H1 (cell line): ENCODE measurements around the gene MOGAT3. TPM values are rescaled to one million over a fixed set of nuclear protein-coding genes. Genes with fewer than 3 reads are reported as not detected.
A peak's percentile ranks its signal among the peaks of the same experiment; 100 is the strongest.

Experiments used
- CTCF ChIA-PET: fragments of 300-600 bp; sonication (Branson Sonifier 250); formaldehyde crosslinking; loops from one replicate; lab custom pipeline; 2021; ENCODE audit not compliant: partially characterized antibody; lab: Charles Lee
- POLR2A ChIA-PET: fragments of 300-600 bp; sonication (Branson Sonifier 250); formaldehyde crosslinking; loops from one replicate; lab custom pipeline; 2021; ENCODE audit warnings: inconsistent platforms; ENCODE audit not compliant: partially characterized antibody; lab: Charles Lee
- DNase-seq, 2 experiments: peaks; one replicate each; pipeline versions ENCODE4 v3.0.0 to v3.0.0-alpha.2; 2010 to 2022; ENCODE audit warnings: low spot score in 2 of 2, low read depth in 1 of 2, mixed read lengths in 1 of 2
- FAIRE-seq: peaks from 2 replicates; lab custom pipeline; 2011; peaks lifted over from hg19 to GRCh38; lab: Jason Lieb, UNC
- H2AFZ ChIP-seq: 2 replicates; pipeline ENCODE4 v1.8.1; 2012; ENCODE audit warnings: low read length, inconsistent platforms
- H2AK5ac ChIP-seq: 2 replicates; pipeline ENCODE4 v1.6.1; 2013; ENCODE audit warnings: low read depth, low read length
- H2BK120ac ChIP-seq: replicated peaks from 2 replicates; pipeline ENCODE3; 2013; ENCODE audit warnings: low read depth, low read length, inconsistent platforms
- H2BK12ac ChIP-seq: 2 replicates; pipeline ENCODE4 v1.6.1; 2013; ENCODE audit warnings: low read depth, low read length
- H2BK15ac ChIP-seq: 2 replicates; pipeline ENCODE4 v1.6.1; 2013; ENCODE audit warnings: low read length
- H2BK20ac ChIP-seq: 2 replicates; pipeline ENCODE4 v1.6.1; 2013; ENCODE audit warnings: low read length
- H2BK5ac ChIP-seq: 2 replicates; pipeline ENCODE4 v1.6.1; 2013; ENCODE audit warnings: low read depth, low read length
- H3K14ac ChIP-seq: 2 replicates; pipeline ENCODE4 v1.6.1; 2013; ENCODE audit warnings: inconsistent platforms; ENCODE audit not compliant: insufficient read length
- H3K18ac ChIP-seq: 2 replicates; pipeline ENCODE4 v1.6.1; 2013; ENCODE audit warnings: low read length; ENCODE audit errors: extremely low read depth
- H3K23ac ChIP-seq: 2 replicates; pipeline ENCODE4 v1.6.1; 2013; ENCODE audit warnings: inconsistent platforms; ENCODE audit not compliant: insufficient read length
- H3K23me2 ChIP-seq: 2 replicates; pipeline ENCODE4 v1.6.1; 2013; ENCODE audit warnings: low read depth, low read length
- H3K27ac ChIP-seq: 2 replicates; pipeline ENCODE4 v1.6.1; 2011; ENCODE audit warnings: low read depth, low read length, inconsistent platforms
- H3K27me3 ChIP-seq, 4 experiments: replicated peaks in 1 of 4; 1 replicate in 1 of 4; 2 replicates in 3 of 4; pipeline versions ENCODE4 v1.6.1 to v1.8.1; 2011 to 2013; ENCODE audit warnings: low read length in 3 of 4, mild to moderate bottlenecking in 3 of 4, inconsistent platforms in 2 of 4, mixed read lengths in 2 of 4, moderate library complexity in 1 of 4; ENCODE audit not compliant: control insufficient read depth in 3 of 4, insufficient read depth in 3 of 4; ENCODE audit errors: extremely low read depth in 1 of 4
- H3K36me3 ChIP-seq, 4 experiments: 2 replicates each; pipeline versions ENCODE4 v1.6.1 to v1.8.1; 2011 to 2013; ENCODE audit warnings: mild to moderate bottlenecking in 4 of 4, low read length in 3 of 4, moderate library complexity in 2 of 4, control low read depth in 1 of 4, inconsistent platforms in 1 of 4; ENCODE audit not compliant: insufficient read depth in 4 of 4, control insufficient read depth in 2 of 4
- H3K4ac ChIP-seq: replicated peaks from 2 replicates; pipeline ENCODE3; 2013; ENCODE audit warnings: low read length, low read depth, mixed read lengths, inconsistent platforms; ENCODE audit not compliant: insufficient read length
- H3K4me1 ChIP-seq, 4 experiments: replicated peaks in 1 of 4; 1 replicate in 1 of 4; 2 replicates in 3 of 4; pipeline versions ENCODE4 v1.6.1 to v1.8.1; 2011 to 2013; ENCODE audit warnings: low read length in 3 of 4, inconsistent platforms in 2 of 4, mixed read lengths in 1 of 4; ENCODE audit not compliant: insufficient read depth in 4 of 4, control insufficient read depth in 3 of 4
- H3K4me2 ChIP-seq, 2 experiments: 2 replicates each; pipeline versions ENCODE4 v1.6.1 to v1.8.1; 2011 to 2013; ENCODE audit warnings: low read depth in 2 of 2, low read length in 2 of 2, control low read depth in 1 of 2, inconsistent platforms in 1 of 2, mild to moderate bottlenecking in 1 of 2; ENCODE audit not compliant: insufficient read depth in 1 of 2
- H3K4me3 ChIP-seq, 4 experiments: fragments of 200-600, 300-600 bp in 1 of 4; sonication (generic), shearing (Covaris generic), sonication (Bioruptor Twin) in 1 of 4; 2 replicates each; pipeline versions ENCODE4 v1.5.1 to v1.8.1; 2011 to 2016; ENCODE audit warnings: low read length in 4 of 4, low read depth in 3 of 4, control low read depth in 2 of 4, inconsistent platforms in 2 of 4, mild to moderate bottlenecking in 2 of 4, mixed read lengths in 1 of 4, moderate library complexity in 1 of 4; ENCODE audit not compliant: insufficient read depth in 2 of 4; ENCODE audit errors: extremely low read depth in 1 of 4
- H3K56ac ChIP-seq: replicated peaks from 2 replicates; pipeline ENCODE3; 2013; ENCODE audit warnings: low read depth, mild to moderate bottlenecking, mixed read lengths, low read length, inconsistent platforms; ENCODE audit not compliant: insufficient read length
- H3K79me1 ChIP-seq: 2 replicates; pipeline ENCODE4 v1.6.1; 2013; ENCODE audit warnings: low read depth, low read length, control low read depth
- H3K79me2 ChIP-seq, 2 experiments: 2 replicates each; pipeline versions ENCODE4 v1.6.1 to v1.8.1; 2012 to 2013; ENCODE audit warnings: low read length in 2 of 2, mild to moderate bottlenecking in 2 of 2, inconsistent platforms in 1 of 2; ENCODE audit not compliant: insufficient read depth in 2 of 2, control insufficient read depth in 1 of 2
- H3K9ac ChIP-seq, 4 experiments: replicated peaks in 1 of 4; 1 replicate in 1 of 4; 2 replicates in 3 of 4; pipeline versions ENCODE4 v1.6.1 to v1.8.1; 2011 to 2013; ENCODE audit warnings: low read depth in 3 of 4, low read length in 3 of 4, control low read depth in 2 of 4, mild to moderate bottlenecking in 2 of 4, moderate library complexity in 2 of 4, inconsistent platforms in 1 of 4; ENCODE audit errors: extremely low read depth in 1 of 4
- H3K9me3 ChIP-seq, 2 experiments: 2 replicates each; pipeline versions ENCODE4 v1.6.1 to v1.8.1; 2012 to 2013; ENCODE audit warnings: mild to moderate bottlenecking in 2 of 2, moderate library complexity in 2 of 2, control low read depth in 1 of 2, inconsistent platforms in 1 of 2, low read depth in 1 of 2, low read length in 1 of 2, mixed read lengths in 1 of 2; ENCODE audit not compliant: insufficient read depth in 2 of 2
- H4K20me1 ChIP-seq, 2 experiments: replicated peaks in 1 of 2; 2 replicates each; pipeline versions ENCODE3 to v1.8.1; 2011 to 2013; ENCODE audit warnings: inconsistent platforms in 2 of 2, low read length in 2 of 2, mild to moderate bottlenecking in 1 of 2; ENCODE audit not compliant: insufficient read depth in 2 of 2, control insufficient read depth in 1 of 2
- H4K5ac ChIP-seq: 2 replicates; pipeline ENCODE4 v1.6.1; 2013; ENCODE audit warnings: low read length, low read depth, mixed read lengths, inconsistent platforms; ENCODE audit not compliant: insufficient read length
- H4K8ac ChIP-seq: 2 replicates; pipeline ENCODE4 v1.8.0; 2013; ENCODE audit warnings: mild to moderate bottlenecking, moderate library complexity, low read length, inconsistent platforms; ENCODE audit not compliant: insufficient read depth; ENCODE audit errors: extremely low read depth
- H4K91ac ChIP-seq: replicated peaks from 2 replicates; pipeline ENCODE3; 2013; ENCODE audit warnings: low read length, mixed read lengths, inconsistent platforms; ENCODE audit not compliant: insufficient read length
- BCL11A ChIP-seq, 2 experiments: IDR thresholded peaks; one replicate each; pipeline ENCODE4 v1.6.1; 2011; ENCODE audit warnings: low read depth in 2 of 2, low read length in 2 of 2, mild to moderate bottlenecking in 2 of 2
- CBX8 ChIP-seq: fragments of 300-800, 300-1000 bp; sonication (generic); IDR thresholded peaks from 2 replicates; pipeline ENCODE4 v1.7.1; 2016; ENCODE audit warnings: low read depth, low read length, borderline replicate concordance
- CEBPB ChIP-seq: IDR thresholded peaks from 2 replicates; pipeline ENCODE4 v1.6.1; 2012; ENCODE audit warnings: low read depth, low read length
- CREB1 ChIP-seq: IDR thresholded peaks from 2 replicates; pipeline ENCODE4 v1.6.1; 2012; ENCODE audit warnings: inconsistent platforms
- CTBP2 ChIP-seq: IDR thresholded peaks from 2 replicates; pipeline ENCODE4 v1.7.0; 2011; ENCODE audit warnings: borderline replicate concordance, mild to moderate bottlenecking, moderate library complexity, mixed read lengths, low read length; ENCODE audit not compliant: insufficient read depth, insufficient read length
- E2F6 ChIP-seq: IDR thresholded peaks from 2 replicates; pipeline ENCODE4 v1.6.1; 2012; ENCODE audit warnings: inconsistent platforms
- GABPA ChIP-seq: IDR thresholded peaks from 2 replicates; pipeline ENCODE4 v1.6.1; 2011; ENCODE audit warnings: mild to moderate bottlenecking, low read length, moderate library complexity, borderline replicate concordance; ENCODE audit not compliant: insufficient read depth
- TAF1 ChIP-seq: IDR thresholded peaks from 2 replicates; pipeline ENCODE4 v1.6.1; 2011; ENCODE audit warnings: mild to moderate bottlenecking, low read depth, low read length
- TAF7 ChIP-seq: optimal IDR thresholded peaks from 2 replicates; pipeline ENCODE3; 2011; ENCODE audit warnings: low read depth, mild to moderate bottlenecking, inconsistent platforms, low read length, moderate library complexity, borderline replicate concordance
- USF2 ChIP-seq: IDR thresholded peaks from 2 replicates; pipeline ENCODE4 v1.6.1; 2011; ENCODE audit warnings: low read length, improper control_type of control experiment
- WGBS, 2 experiments: shearing (Covaris generic) in 1 of 2; methylation state at CpG; one replicate each; pipeline versions ENCODE4 v1.1.6 to v1.1.7; 2013 to 2015; ENCODE audit warnings: low lambda C conversion rate in 2 of 2, mixed read lengths in 2 of 2, inconsistent platforms in 1 of 2, low coverage in 1 of 2, missing lambda C conversion rate in 1 of 2; ENCODE audit not compliant: insufficient replicate concordance in 2 of 2, insufficient coverage in 1 of 2, insufficient read length in 1 of 2; ENCODE audit errors: extremely low coverage in 1 of 2, missing lambda C conversion rate in 1 of 2; 5-methylcytosine and 5-hydroxymethylcytosine counted together
- polyA plus RNA-seq, 7 experiments: library from polyadenylated mRNA; depleted of rRNA in 3 of 7; stranded (reverse) in 5 of 7; unstranded in 2 of 7; fragments of >200 nt in 5 of 7; fragments of 200-250 nt in 2 of 7; gene quantifications; 1 replicate in 5 of 7; 2 replicates in 1 of 7; 4 replicates in 1 of 7; pipeline versions ENCODE4 v1.2.1 to v1.2.3, GENCODE V29; 2011 to 2013; ENCODE audit warnings: missing spikeins in 2 of 7, mixed read lengths in 2 of 7
- total RNA-seq: library from RNA; stranded (reverse); fragmentation: NEBNext Ultra II Directional; extraction: Animal tissue kit (Norgen Biotek cat#: 25700); gene quantifications from 2 replicates; pipeline ENCODE4 v1.2.1, GENCODE V29; 2021

Gene MOGAT3
- total and polyA plus RNA-seq, 2 of the 8 experiments (the other 6 are each of a cell fraction or from before 2014, with no cell fraction given): 0.21 to 0.82 TPM

- Histone ChIP-seq H3K18ac (no peak overlapping the region), H3K14ac (no peak overlapping the region), H4K5ac (no peak overlapping the region), H2BK15ac (0 out of 2 replicates have a peak overlapping the region, but pooled peaks have one; percentile 75), H3K9me3 (no peaks in the 10 kb centered on the region), H2AFZ (no peak overlapping the region), H3K4me3 (no peak overlapping the region), H2BK120ac (no peak overlapping the region), H4K91ac (no peak overlapping the region), H3K56ac (no peak overlapping the region), H3K4ac (no peak overlapping the region), H4K20me1 (peaks cover 0 to 11% of the 10 kb centered on the region in 2 experiments), H2BK5ac (no peak overlapping the region), H2BK12ac (no peak overlapping the region), H3K4me1 (peaks cover 0 to 24% (median 12%) of the 10 kb centered on the region in 4 experiments; a peak in 6 of 7 replicates), H3K27ac (no peak overlapping the region), H2BK20ac (no peak overlapping the region), H3K4me2 (no peak overlapping the region), H3K79me2 (no peaks in the 10 kb centered on the region), H3K9ac (no peak overlapping the region), H2AK5ac (0 out of 2 replicates have a peak overlapping the region, but pooled peaks have one; percentile 29), H3K27me3 (no peaks in the 10 kb centered on the region), H3K23me2 (peaks cover 6% of the 10 kb centered on the region; the same call in 1 of the 2 replicates), H3K36me3 (no peaks in the 10 kb centered on the region; a peak in 3 of 8 replicates), H3K79me1 (no peaks in the 10 kb centered on the region), H4K8ac (no peak overlapping the region), H3K23ac (no peak overlapping the region)
- ChIA-PET CTCF (interaction anchor here (0.6 to 6.5 kb wide), 25 partner anchors 8 to 272 kb away, joined by 3 to 69 read pairs (median 4); partner anchors contain the start of genes FIS1, PLOD3, TRIM56 and ZNHIT1), POLR2A (interaction anchor here (0.7 to 3.9 kb wide), 7 partner anchors 8 to 72 kb away, joined by 3 to 23 read pairs (median 4); partner anchors contain the start of gene FIS1)
- WGBS, 2 experiments: 80% methylated on average over 5 of the region's 5 CpGs; no CpG with 5 or more reads in 1 of the 2 experiments
- no peak for FAIRE-seq
- peak in 1 of 2 experiments; percentile 50 for DNase-seq
- TF ChIP-seq GABPA: no peak
- no peak for TF ChIP-seq TAF1
- no peak for TF ChIP-seq USF2
- no peak for TF ChIP-seq CBX8
- no peak for TF ChIP-seq E2F6
- TF ChIP-seq CEBPB: no peak
- no peak for TF ChIP-seq CREB1
- no peak for TF ChIP-seq BCL11A (IDR thresholded peaks at IDR 0.05; ENCODE audit: low read depth in 2 of 2, low read length in 2 of 2)
- no peak for TF ChIP-seq CTBP2
- no peak for TF ChIP-seq TAF7
Observed at GRCh38 chr7:101234636-101235035, 33.8 kb upstream of the MOGAT3 start.
